Naive thymus-derived CD8-positive, alpha-beta T cell (primary cell): ENCODE results near the gene MYO3B. TPM values are rescaled to one million over a fixed set of nuclear protein-coding genes. Genes with fewer than 3 reads are reported as not detected.
A peak's percentile ranks its signal among the peaks of the same experiment; 100 is the strongest.
"Not testable (repeated sequence)": the region's sequence is repeated elsewhere in the genome, so short reads cannot be mapped to it uniquely, and the experiment has no call there.

Experiments used
- ATAC-seq, 2 donors: fragments of 150-1000 bp; cut with Tn5 transposase in 1 of 2; sonication (Bioruptor Pico), chemical (Tn5 transposase) in 1 of 2; 1 replicate in 1 of 2; 2 replicates in 1 of 2; pipeline ENCODE4 v1.10.0; 2021; ENCODE audit warnings: mild to moderate bottlenecking in 2 of 2, moderate library complexity in 2 of 2
- POLR2A ChIA-PET: fragments of 350-600 bp; sonication (Branson Sonifier 250); formaldehyde crosslinking; loops from one replicate; lab custom pipeline; 2021; ENCODE audit warnings: antibody characterized with exemption; lab: Charles Lee
- DNase-seq, 10 donors: peaks; one replicate each; pipeline versions ENCODE4 v3.0.0 to v3.0.0-alpha.2; 2020 to 2022
- H3K27ac Mint-ChIP-seq, 10 donors: one replicate each; pipeline ENCODE4 v1.8.0; 2020 to 2022; ENCODE audit warnings: mild to moderate bottlenecking in 10 of 10, mixed read lengths in 10 of 10, moderate library complexity in 4 of 10, inconsistent platforms in 1 of 10
- H3K27me3 Mint-ChIP-seq, 5 donors: one replicate each; pipeline ENCODE4 v1.8.0; 2021 to 2022; ENCODE audit warnings: mixed read lengths in 5 of 5
- H3K36me3 Mint-ChIP-seq, 3 donors: one replicate each; pipeline ENCODE4 v1.8.0; 2020 to 2022; ENCODE audit warnings: mixed read lengths in 3 of 3, mild to moderate bottlenecking in 2 of 3, inconsistent platforms in 1 of 3
- H3K4me1 Mint-ChIP-seq, 4 donors: one replicate each; pipeline ENCODE4 v1.8.0; 2021 to 2022; ENCODE audit warnings: mixed read lengths in 4 of 4
- H3K4me3 Mint-ChIP-seq, 10 donors: one replicate each; pipeline ENCODE4 v1.8.0; 2020 to 2022; ENCODE audit warnings: mild to moderate bottlenecking in 10 of 10, mixed read lengths in 10 of 10, moderate library complexity in 6 of 10, inconsistent platforms in 1 of 10
- H3K9me3 Mint-ChIP-seq, 9 donors: one replicate each; pipeline ENCODE4 v1.8.0; 2020 to 2022; ENCODE audit warnings: mixed read lengths in 9 of 9, mild to moderate bottlenecking in 3 of 9, inconsistent platforms in 1 of 9, moderate library complexity in 1 of 9
- polyA plus RNA-seq, 3 donors: library from polyadenylated mRNA; unstranded; fragments of 300-500 nt; fragmentation: Illumina TruSeq; gene quantifications; one replicate each; pipeline ENCODE4 v1.2.3, GENCODE V29; 2021
- total RNA-seq, 8 experiments: library from RNA in 2 of 8; stranded (reverse) in 2 of 8; gene quantifications; one replicate each; pipeline ENCODE4 v1.2.3 and lab custom pipeline; 2021 to 2026

Gene MYO3B
- total and polyA plus RNA-seq, 5 experiments from 2014 or later = not detected

DNA sequence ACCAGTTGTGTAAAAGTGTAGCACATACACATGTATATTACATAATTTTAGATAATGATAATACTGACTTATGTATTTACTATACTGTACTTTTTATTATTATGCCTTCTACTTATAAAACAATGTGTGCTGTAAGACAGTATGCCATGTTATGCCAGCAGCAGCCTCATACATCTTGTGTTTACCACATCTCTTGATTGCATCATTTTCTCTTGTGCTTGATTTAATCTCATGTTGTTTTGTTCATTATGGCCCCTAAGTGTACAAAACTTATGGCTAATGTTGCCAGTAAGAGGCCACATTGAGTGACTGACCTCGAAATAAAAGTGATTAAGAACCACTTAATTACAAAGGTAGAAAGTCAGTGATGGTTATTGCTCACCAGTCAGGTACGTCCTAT is 409.2 kb downstream of the MYO3B start:
- Mint-ChIP-seq H3K36me3 (no peaks in the 10 kb centered on the region), H3K27me3 (peaks cover 0 to 5% (median 0%) of the 10 kb centered on the region in 5 donors), H3K27ac (no peak overlapping the region), H3K4me3 (no peak overlapping the region), H3K4me1 (peaks cover 0 to 1% (median 0%) of the 10 kb centered on the region in 4 donors), H3K9me3 (no peaks in the 10 kb centered on the region)
- ATAC-seq (no peak), DNase-seq (no peak)
- POLR2A ChIA-PET = no interaction called here

DNA sequence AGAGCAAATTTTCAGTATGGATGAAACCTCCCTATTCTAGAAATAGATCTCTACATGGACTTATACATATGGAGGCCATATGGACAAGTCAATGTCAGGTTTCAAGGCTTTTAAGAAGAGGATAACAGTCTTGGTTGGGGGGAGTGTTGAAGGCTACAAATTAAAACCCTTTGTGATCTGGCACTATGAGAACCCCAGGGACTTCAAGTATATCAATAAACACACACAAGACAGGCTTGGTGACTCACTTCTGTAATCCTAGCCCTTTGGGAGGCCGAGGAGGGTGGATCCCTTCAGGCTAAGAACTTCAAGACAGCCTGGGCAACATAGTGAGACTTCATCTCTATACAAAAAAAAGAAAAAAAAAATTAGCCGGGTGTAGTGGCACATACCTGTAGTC is 410.0 kb downstream of the MYO3B start:
- DNase-seq (no peak), ATAC-seq (no peak)
- no peak overlapping the region for H3K4me3 Mint-ChIP-seq
- H3K27ac Mint-ChIP-seq = no peak overlapping the region
- H3K27me3 Mint-ChIP-seq = peaks cover 0 to 5% (median 0%) of the 10 kb centered on the region in 5 donors
- POLR2A ChIA-PET = no interaction called here
- peaks cover 0 to 1% (median 0%) of the 10 kb centered on the region in 4 donors for H3K4me1 Mint-ChIP-seq
- no peaks in the 10 kb centered on the region for H3K9me3 Mint-ChIP-seq
- no peaks in the 10 kb centered on the region for H3K36me3 Mint-ChIP-seq

DNA sequence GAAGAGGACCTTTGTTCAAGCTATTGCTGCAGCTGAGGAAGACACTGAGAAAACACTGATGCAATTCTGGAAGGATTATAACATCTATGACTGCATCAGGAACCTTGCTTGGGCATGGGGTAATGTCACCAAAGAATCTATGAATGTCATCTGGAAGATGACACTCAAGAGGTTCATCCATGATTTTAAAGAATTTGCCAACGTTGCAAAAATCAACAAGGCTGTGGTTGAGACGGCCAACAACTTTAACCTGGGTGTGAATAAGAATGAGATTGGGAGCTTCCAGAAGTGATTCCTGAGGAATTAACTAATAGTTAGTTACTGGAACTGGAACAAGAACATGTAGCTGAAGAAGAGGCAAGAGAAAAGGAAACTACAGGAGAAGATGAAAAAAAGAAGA is 410.8 kb downstream of the MYO3B start:
- H3K27me3 Mint-ChIP-seq = peaks cover 0 to 5% (median 0%) of the 10 kb centered on the region in 5 donors
- POLR2A ChIA-PET = no interaction called here
- no peak for ATAC-seq

DNA sequence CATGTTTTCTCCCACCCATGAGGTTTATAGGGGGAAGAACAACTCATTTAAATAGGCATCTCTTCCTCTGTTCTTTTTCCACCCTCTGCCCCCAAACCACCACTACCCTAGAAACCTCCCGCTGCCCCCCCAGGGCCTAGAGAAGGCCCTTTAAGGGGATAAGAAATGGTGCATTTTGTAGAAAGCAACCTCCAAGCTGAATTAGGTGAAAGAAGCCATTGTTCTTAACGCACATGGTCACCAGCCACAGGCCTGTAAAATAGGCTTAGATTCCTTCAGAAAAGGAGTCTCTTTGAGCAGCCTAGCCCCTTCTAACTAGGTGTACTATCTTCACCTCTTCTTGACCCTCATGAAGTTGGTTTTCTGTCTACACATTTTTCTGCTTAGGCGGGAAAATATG is 418.6 kb downstream of the MYO3B start:
- no peak for ATAC-seq
- no peak for DNase-seq
- Mint-ChIP-seq H3K4me1 (no peaks in the 10 kb centered on the region), H3K36me3 (no peaks in the 10 kb centered on the region), H3K27me3 (peaks cover 0 to 3% (median 2%) of the 10 kb centered on the region in 5 donors), H3K9me3 (no peaks in the 10 kb centered on the region), H3K27ac (no peak overlapping the region), H3K4me3 (no peak overlapping the region)
- POLR2A ChIA-PET = no interaction called here

More for the DNA sequence above, 410.8 kb downstream of the MYO3B start:
- peaks cover 0 to 1% (median 0%) of the 10 kb centered on the region in 4 donors for H3K4me1 Mint-ChIP-seq
- DNase-seq = no peak
- H3K9me3 Mint-ChIP-seq = no peaks in the 10 kb centered on the region
- no peak overlapping the region for H3K27ac Mint-ChIP-seq
- H3K36me3 Mint-ChIP-seq = no peaks in the 10 kb centered on the region
- no peak overlapping the region for H3K4me3 Mint-ChIP-seq

DNA sequence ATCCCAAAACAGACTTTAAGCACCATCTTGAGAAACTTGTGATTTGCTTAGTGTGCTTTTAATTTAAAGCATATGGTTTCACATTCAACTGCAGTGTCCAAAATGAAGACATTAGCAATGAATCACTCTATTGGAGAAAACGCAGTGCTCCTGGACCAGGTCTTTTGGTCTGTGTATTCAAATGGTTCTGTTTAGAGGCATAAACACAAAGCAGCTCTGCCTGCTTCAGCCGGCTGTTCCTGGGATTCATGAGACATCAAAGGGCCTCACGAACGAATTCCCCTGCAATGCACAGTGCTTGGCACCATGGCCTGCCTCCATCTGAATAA is 420.1 kb downstream of the MYO3B start:
- Mint-ChIP-seq H3K9me3 (no peaks in the 10 kb centered on the region), H3K4me1 (no peaks in the 10 kb centered on the region), H3K4me3 (no peak overlapping the region), H3K27me3 (peaks cover 0 to 7% (median 4%) of the 10 kb centered on the region in 5 donors), H3K27ac (no peak overlapping the region), H3K36me3 (no peaks in the 10 kb centered on the region)
- ATAC-seq = no peak
- POLR2A ChIA-PET = no interaction called here
- DNase-seq = no peak

DNA sequence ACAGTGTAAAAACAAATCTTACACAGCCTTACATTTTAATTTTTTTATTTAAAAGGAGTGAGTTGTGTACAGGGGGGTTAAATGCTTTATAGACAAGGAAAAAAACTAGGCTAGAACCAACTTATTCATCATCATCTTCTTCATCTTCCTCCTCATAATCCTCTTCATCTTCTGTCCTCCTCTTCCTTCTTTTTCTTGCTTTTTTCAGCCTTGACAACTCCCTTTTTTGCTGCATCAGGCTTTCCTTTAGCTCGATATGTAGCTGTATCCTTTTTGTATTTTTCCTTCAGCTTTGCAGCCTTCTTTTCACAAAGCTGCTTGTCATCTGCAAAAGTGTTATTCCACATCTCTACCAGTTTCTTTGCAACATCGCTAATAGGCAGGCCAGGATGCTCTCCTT is 423.5 kb downstream of the MYO3B start:
- Mint-ChIP-seq H3K9me3 (no peaks in the 10 kb centered on the region), H3K27me3 (peaks cover 2 to 21% (median 10%) of the 10 kb centered on the region in 5 donors), H3K4me1 (no peaks in the 10 kb centered on the region), H3K27ac (no peak overlapping the region), H3K36me3 (no peaks in the 10 kb centered on the region), H3K4me3 (no peak overlapping the region)
- POLR2A ChIA-PET = no interaction called here
- ATAC-seq = no peak
- DNase-seq = no peak

DNA sequence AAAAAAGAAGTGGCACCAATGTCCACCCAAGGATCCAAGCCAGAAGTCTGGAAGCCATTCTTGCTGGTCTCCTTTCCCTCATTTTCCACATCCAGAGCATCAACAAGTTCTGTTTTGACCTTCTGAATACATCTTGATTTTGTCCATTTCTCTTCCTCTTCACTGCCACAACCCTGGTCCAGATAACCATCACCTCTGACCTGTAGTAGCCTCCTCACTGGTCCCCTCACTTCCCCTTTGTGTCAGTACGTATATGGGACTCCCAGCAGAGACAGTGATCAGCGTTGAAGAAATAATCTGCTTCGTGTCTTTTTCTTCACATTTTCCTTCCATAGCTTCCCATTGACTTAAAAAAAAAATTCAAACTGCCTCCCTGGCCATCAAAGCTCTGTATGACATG is 427.9 kb downstream of the MYO3B start:
- Mint-ChIP-seq H3K27me3 (peaks cover 2 to 23% (median 9%) of the 10 kb centered on the region in 5 donors), H3K36me3 (no peaks in the 10 kb centered on the region), H3K4me1 (no peaks in the 10 kb centered on the region), H3K9me3 (no peaks in the 10 kb centered on the region), H3K27ac (peak overlapping the region in 1 of 10 donors; percentile 7), H3K4me3 (no peak overlapping the region)
- POLR2A ChIA-PET = no interaction called here
- no peak for DNase-seq
- ATAC-seq = no peak

DNA sequence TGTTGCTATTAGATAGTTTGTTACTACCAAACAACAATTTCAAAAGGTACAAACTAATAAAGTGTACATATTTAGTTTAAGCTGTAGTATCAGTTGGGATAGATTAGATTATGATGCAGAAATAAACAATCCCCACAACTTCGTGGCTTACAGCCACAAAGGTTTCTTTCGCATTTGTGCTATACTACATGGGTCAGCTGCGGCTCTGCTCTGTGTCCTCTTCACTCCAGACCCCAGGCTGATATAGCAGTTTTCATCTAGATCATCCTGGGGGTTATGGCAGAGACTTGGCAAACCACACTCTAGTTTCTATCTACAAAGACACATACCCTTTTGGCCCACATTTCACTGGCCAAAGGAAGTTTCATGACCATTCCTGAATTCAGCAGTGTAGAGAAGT is 429.2 kb downstream of the MYO3B start:
- Mint-ChIP-seq H3K9me3 (no peaks in the 10 kb centered on the region), H3K27me3 (peaks cover 2 to 22% (median 9%) of the 10 kb centered on the region in 5 donors), H3K36me3 (no peaks in the 10 kb centered on the region), H3K4me3 (no peak overlapping the region), H3K27ac (no peak overlapping the region), H3K4me1 (no peaks in the 10 kb centered on the region)
- no peak for ATAC-seq
- POLR2A ChIA-PET = no interaction called here
- DNase-seq = no peak

DNA sequence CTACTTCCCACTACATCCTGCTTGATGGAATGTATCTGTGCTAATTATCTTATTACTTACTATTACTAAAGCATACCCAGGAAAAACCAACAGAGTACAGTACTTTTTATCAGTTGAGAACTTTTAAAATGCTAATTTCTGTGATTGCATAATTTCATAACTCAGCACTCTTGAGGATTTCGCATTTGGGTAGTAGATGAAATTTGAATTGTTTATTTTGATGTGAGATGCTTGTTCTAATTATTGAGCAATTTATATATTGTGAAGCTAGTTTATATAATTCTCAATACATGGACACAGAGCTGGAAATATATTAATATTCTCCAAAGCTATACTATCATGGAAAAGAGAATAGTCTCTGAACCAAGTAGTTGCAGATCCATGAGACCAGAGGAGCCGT is 432.7 kb downstream of the MYO3B start:
- POLR2A ChIA-PET = no interaction called here
- H3K4me1 Mint-ChIP-seq = no peaks in the 10 kb centered on the region
- DNase-seq (no peak), ATAC-seq (no peak)
- H3K4me3 Mint-ChIP-seq = no peak overlapping the region
- H3K27ac Mint-ChIP-seq = no peak overlapping the region
- H3K27me3 Mint-ChIP-seq = peaks cover 0 to 10% (median 5%) of the 10 kb centered on the region in 5 donors
- no peaks in the 10 kb centered on the region for H3K9me3 Mint-ChIP-seq
- no peaks in the 10 kb centered on the region for H3K36me3 Mint-ChIP-seq

DNA sequence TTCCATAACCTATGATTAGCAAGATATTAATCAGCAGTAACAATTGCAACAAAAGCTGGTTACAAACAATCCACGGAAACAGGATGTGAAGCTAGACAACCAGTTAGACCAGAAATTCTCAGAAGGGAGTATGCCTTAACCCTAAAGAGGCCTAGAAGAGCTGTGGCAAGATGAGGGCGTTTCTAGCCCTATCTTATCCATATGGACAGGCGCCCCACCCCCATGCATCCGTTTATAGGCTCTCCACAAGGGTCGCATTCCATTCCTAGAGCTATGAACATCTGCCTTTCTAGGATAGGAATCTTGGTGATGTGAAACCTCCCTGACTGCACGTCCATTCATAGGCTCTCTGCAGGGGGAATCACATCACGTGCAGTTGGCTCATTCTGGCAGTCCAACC is 441.0 kb downstream of the MYO3B start:
- H3K4me1 Mint-ChIP-seq, H3K27me3 Mint-ChIP-seq, ATAC-seq, DNase-seq, POLR2A ChIA-PET, H3K4me3 Mint-ChIP-seq, H3K27ac Mint-ChIP-seq: not testable (repeated sequence)
- Mint-ChIP-seq H3K9me3 (peaks cover 0 to 25% (median 7%) of the 10 kb centered on the region in 9 donors), H3K36me3 (peaks cover 0 to 12% (median 5%) of the 10 kb centered on the region in 3 donors)

DNA sequence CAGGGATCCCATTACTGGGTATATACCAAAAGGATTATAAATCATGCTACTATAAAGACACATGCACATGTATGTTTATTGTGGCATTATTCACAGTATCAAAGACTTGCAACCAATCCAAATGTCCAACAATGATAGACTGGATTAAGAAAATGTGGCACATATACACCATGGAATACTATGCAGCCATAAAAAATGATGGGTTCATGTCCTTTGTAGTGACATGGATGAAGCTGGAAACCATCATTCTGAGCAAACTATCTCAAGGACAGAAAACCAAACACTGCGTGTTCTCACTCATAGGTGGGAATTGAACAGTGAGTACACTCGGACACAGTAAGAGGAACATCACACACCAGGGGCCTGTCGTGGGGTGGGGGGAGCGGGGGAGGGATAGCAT is 457.1 kb downstream of the MYO3B start:
- not testable (repeated sequence) for H3K4me1 Mint-ChIP-seq
- H3K27me3 Mint-ChIP-seq = peaks cover 2 to 30% (median 12%) of the 10 kb centered on the region in 5 donors

DNA sequence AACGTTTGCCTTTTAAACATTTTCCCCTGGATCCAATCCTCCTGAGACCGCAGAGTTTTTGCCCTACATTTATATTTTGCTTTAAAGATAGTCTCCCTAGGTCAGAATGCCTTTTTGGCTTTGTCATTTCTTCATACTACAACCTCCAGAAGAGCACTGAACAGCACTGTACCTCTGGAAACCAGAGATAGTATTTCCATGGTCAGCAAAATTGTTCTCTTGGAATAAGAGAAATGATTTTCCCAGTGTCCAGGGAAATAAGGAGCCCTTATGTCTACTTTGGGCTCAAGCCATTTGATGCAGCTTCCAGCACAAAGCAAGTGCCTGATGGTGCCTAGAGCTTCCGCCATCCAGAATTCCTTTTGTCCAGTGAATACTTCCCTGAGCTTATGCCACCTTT is 461.7 kb downstream of the MYO3B start:
- Mint-ChIP-seq H3K9me3 (peaks cover 0 to under 1% (median 0%) of the 10 kb centered on the region in 9 donors), H3K27me3 (peaks cover 0 to 9% (median 2%) of the 10 kb centered on the region in 5 donors), H3K36me3 (no peaks in the 10 kb centered on the region), H3K4me3 (no peak overlapping the region), H3K27ac (no peak overlapping the region), H3K4me1 (no peaks in the 10 kb centered on the region)
- POLR2A ChIA-PET = no interaction called here
- DNase-seq = no peak
- no peak for ATAC-seq

More for the DNA sequence above, 457.1 kb downstream of the MYO3B start:
- H3K4me3 Mint-ChIP-seq, H3K9me3 Mint-ChIP-seq, DNase-seq, ATAC-seq, H3K27ac Mint-ChIP-seq, POLR2A ChIA-PET, H3K36me3 Mint-ChIP-seq: not testable (repeated sequence)

DNA sequence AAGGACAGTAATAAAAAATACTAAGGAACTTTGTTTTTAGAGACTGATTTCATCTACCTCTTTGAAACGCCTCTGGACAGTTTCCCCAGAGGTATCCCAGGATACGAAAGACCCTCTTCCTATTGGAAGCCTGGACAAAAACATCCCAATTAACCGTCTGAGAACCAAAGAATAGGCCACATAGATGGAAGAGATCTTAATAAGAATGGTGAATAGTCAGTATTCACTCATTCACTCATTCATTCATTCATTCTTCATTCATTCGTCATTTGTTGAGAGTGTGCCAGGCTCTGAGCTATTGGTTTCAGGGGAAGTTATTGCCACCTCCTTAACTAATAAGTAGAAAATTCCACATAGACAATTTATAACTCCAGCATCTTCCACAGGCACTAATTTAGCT is 464.0 kb downstream of the MYO3B start:
- no peak for DNase-seq
- H3K27ac Mint-ChIP-seq = no peak overlapping the region
- no peaks in the 10 kb centered on the region for H3K4me1 Mint-ChIP-seq
- no peak for ATAC-seq
- H3K9me3 Mint-ChIP-seq = no peaks in the 10 kb centered on the region
- no peak overlapping the region for H3K4me3 Mint-ChIP-seq
- H3K36me3 Mint-ChIP-seq = no peaks in the 10 kb centered on the region
- POLR2A ChIA-PET = no interaction called here
- H3K27me3 Mint-ChIP-seq = peaks cover 0 to 9% (median 2%) of the 10 kb centered on the region in 5 donors

DNA sequence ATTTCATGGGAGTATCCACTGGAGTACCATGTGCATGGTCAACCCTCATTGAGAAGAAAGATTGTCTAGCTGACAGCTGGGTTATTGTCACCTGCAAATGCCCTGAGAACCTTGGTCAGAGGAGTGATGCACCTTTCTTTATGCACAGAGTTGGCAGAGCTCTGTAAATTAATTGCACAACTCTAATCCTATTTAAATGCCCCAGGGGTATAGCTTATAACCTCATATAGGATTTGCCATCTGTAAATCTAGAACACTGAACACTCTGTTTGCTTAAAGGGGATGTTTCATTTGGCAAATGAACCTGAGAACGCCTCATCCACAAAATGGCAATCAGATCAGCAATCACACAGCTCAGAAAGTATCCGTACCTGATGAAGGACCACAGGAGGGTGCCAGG is 465.4 kb downstream of the MYO3B start:
- ATAC-seq = no peak
- Mint-ChIP-seq H3K27me3 (peaks cover 0 to 9% (median 2%) of the 10 kb centered on the region in 5 donors), H3K27ac (no peak overlapping the region), H3K4me1 (no peaks in the 10 kb centered on the region), H3K36me3 (no peaks in the 10 kb centered on the region), H3K4me3 (no peak overlapping the region), H3K9me3 (no peaks in the 10 kb centered on the region)
- POLR2A ChIA-PET = no interaction called here
- no peak for DNase-seq
